Thoracic aorta (tissue), 2 donors: ENCODE data around the gene MVB12B. TPM values are rescaled to one million over a fixed set of nuclear protein-coding genes. Genes with fewer than 3 reads are reported as not detected.

ENCODE experiments used
- ATAC-seq: fragments of 150-250 bp; one replicate; pipeline ENCODE4 v1.8.0; 2017; ENCODE audit warnings: low read depth; ENCODE audit not compliant: insufficient number of reproducible peaks, low FRiP score
- DNase-seq: peaks from one replicate; pipeline ENCODE4 v3.0.0-alpha.2; 2020; ENCODE audit warnings: low spot score
- H3K27ac ChIP-seq, 2 donors: fragments of 200-600 bp; sonication (generic); 1 replicate in 1 of 2; 2 replicates in 1 of 2; pipeline ENCODE4 v1.5.1; 2016; ENCODE audit warnings: mild to moderate bottlenecking in 2 of 2, moderate library complexity in 2 of 2
- H3K27me3 ChIP-seq: fragments of 200-600 bp; sonication (generic); replicated peaks from 2 replicates; pipeline ENCODE4 v1.6.0; 2016; ENCODE audit warnings: mild to moderate bottlenecking; ENCODE audit not compliant: insufficient read depth
- H3K36me3 ChIP-seq: fragments of 200-600 bp; sonication (generic); one replicate; pipeline ENCODE4 v1.5.1; 2016
- H3K4me1 ChIP-seq, 2 donors: fragments of 200-600 bp; sonication (generic); 1 replicate in 1 of 2; 2 replicates in 1 of 2; pipeline versions ENCODE4 v1.5.1 to v1.6.0; 2016; ENCODE audit warnings: low read depth in 2 of 2, mild to moderate bottlenecking in 1 of 2; ENCODE audit not compliant: control insufficient read depth in 1 of 2
- H3K4me3 ChIP-seq: fragments of 200-600 bp; sonication (generic); 2 replicates; pipeline ENCODE4 v1.5.1; 2016; ENCODE audit warnings: mild to moderate bottlenecking
- H3K9me3 ChIP-seq: fragments of 200-600 bp; sonication (generic); 2 replicates; pipeline ENCODE4 v1.5.1; 2016
- total RNA-seq, 2 donors: library from RNA; depleted of rRNA; stranded (reverse); fragments of >200 nt; gene quantifications; one replicate each; pipeline versions ENCODE4 v1.1.0 to v1.2.3, GENCODE V29; 2016
- TF ChIP-seq, protein P1 (sequence below): fragments of 200-600 bp; sonication (generic); IDR thresholded peaks from one replicate; pipeline ENCODE4 v1.5.1; 2019; ENCODE audit warnings: antibody characterized with exemption

MVB12B gene
- total RNA-seq, 2 donors from 2014 or later = 18.4 to 21.7 TPM

DNA sequence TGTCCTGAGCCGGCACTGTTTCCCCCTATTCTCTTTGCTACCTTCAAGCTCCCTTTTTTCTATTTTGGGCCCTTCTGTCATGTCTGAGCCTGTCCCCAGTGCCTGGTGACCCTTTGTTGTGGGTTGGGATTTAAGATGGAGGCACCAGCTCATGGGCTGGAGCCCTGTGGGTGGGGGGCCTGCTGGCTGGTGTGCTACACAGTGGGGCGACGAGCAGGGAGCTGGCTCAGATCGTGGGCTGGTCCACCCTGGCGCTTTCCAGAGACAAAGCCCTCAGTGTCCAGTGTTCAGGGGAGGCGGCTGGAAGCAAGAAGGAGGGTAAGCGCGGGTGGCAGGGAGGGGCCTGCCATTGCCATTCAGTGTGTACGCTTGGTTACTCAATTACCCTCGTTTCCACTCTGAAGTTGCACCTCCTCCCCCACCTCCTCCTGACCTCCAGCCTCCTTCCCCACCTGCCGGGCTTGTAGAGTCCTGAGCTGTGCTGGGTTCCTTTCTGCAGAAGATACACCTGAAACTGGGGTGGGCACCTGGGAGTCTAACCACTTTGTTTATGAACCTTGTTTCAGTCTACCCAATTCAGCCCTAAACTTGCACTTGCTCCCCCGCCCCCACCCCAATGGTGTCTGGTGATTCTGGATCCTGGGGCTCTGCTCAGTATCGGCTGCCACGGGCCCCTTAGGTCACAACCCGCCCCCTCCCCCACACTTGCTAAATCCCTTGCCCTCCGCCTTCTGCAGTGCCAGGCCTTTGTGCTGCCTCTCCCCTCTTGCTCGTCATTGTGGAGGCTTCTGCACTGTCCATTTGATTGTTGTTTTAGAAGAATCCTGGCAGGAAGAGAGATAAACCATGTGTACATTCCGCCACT lies 49.9 kb downstream of the MVB12B start:
- Histone ChIP-seq H3K36me3 (no peaks in the 10 kb centered on the region), H3K27ac (no peak overlapping the region), H3K4me3 (no peak overlapping the region), H3K27me3 (no peaks in the 10 kb centered on the region), H3K4me1 (no peaks in the 10 kb centered on the region), H3K9me3 (no peaks in the 10 kb centered on the region)
- ATAC-seq = no peak
- TF ChIP-seq, protein P1, sequence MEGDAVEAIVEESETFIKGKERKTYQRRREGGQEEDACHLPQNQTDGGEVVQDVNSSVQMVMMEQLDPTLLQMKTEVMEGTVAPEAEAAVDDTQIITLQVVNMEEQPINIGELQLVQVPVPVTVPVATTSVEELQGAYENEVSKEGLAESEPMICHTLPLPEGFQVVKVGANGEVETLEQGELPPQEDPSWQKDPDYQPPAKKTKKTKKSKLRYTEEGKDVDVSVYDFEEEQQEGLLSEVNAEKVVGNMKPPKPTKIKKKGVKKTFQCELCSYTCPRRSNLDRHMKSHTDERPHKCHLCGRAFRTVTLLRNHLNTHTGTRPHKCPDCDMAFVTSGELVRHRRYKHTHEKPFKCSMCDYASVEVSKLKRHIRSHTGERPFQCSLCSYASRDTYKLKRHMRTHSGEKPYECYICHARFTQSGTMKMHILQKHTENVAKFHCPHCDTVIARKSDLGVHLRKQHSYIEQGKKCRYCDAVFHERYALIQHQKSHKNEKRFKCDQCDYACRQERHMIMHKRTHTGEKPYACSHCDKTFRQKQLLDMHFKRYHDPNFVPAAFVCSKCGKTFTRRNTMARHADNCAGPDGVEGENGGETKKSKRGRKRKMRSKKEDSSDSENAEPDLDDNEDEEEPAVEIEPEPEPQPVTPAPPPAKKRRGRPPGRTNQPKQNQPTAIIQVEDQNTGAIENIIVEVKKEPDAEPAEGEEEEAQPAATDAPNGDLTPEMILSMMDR = no peak
- no peak for DNase-seq

DNA sequence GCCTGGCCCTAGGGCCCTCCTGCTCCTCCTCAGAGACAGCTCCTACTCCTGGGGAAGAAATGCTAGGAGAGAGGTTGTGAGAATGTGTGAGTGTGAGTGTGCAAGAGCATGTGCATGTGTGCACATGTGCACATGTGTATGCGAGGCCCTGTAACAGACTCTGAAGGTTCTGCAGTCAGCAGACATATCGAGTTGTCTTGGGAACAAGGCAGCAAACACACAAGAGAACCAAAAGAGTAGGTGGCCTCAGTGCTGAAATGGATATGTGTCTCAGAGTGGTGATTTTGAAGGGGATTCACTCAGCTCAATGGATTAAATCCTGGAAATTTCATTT lies 50.5 kb downstream of the MVB12B start:
- Histone ChIP-seq H3K9me3 (no peaks in the 10 kb centered on the region), H3K27me3 (no peaks in the 10 kb centered on the region), H3K4me3 (no peak overlapping the region), H3K27ac (no peak overlapping the region), H3K36me3 (no peaks in the 10 kb centered on the region), H3K4me1 (no peaks in the 10 kb centered on the region)
- no peak for ATAC-seq
- TF ChIP-seq, protein P1 = no peak
- DNase-seq = no peak

DNA sequence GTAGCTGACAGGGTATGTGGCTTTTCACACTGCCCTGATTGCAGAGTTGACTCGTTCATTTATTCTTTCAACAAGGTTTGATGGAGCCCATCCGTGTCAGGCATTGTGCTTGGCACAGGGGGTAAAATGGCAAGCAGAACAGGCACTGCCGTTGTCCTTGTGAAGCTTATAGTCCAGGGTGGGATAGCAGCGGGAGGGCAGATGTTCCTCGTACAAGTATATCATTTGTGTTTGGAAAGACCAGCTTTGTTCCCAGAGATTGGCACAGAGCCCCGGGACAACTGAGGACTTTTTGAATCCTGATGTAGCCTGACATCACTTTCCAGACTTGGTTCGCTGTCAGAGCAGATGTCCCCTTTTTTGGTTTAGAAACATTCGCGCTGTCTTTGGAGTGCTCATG lies 50.9 kb downstream of the MVB12B start:
- ATAC-seq (no peak), DNase-seq (no peak)
- H3K27ac ChIP-seq = no peak overlapping the region

DNA sequence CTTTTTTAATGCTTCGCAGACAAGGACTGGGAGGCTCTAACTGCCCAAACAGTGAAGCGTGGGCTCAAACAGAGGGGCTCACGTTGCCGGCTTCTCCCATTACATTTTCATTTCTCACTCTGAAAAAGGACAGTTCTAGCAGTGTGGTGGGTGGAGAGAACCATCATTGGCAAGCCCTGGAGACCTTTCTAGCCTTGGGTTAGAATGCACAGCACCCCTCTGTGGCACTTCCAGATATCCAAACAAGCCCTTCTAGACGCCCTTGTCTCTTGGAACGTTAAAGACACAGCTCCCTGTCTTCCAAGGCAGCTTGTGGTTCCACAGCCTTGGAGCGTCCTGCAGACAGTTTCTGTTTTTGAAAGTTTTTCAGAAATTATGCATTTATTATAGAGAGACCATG lies 52.1 kb downstream of the MVB12B start:
- H3K27me3 ChIP-seq = no peaks in the 10 kb centered on the region
- H3K4me1 ChIP-seq = no peaks in the 10 kb centered on the region

More for the DNA sequence above, 50.9 kb downstream of the MVB12B start:
- Histone ChIP-seq H3K4me1 (no peaks in the 10 kb centered on the region), H3K27me3 (no peaks in the 10 kb centered on the region), H3K4me3 (no peak overlapping the region), H3K36me3 (no peaks in the 10 kb centered on the region), H3K9me3 (no peaks in the 10 kb centered on the region)
- TF ChIP-seq, protein P1 = no peak

DNA sequence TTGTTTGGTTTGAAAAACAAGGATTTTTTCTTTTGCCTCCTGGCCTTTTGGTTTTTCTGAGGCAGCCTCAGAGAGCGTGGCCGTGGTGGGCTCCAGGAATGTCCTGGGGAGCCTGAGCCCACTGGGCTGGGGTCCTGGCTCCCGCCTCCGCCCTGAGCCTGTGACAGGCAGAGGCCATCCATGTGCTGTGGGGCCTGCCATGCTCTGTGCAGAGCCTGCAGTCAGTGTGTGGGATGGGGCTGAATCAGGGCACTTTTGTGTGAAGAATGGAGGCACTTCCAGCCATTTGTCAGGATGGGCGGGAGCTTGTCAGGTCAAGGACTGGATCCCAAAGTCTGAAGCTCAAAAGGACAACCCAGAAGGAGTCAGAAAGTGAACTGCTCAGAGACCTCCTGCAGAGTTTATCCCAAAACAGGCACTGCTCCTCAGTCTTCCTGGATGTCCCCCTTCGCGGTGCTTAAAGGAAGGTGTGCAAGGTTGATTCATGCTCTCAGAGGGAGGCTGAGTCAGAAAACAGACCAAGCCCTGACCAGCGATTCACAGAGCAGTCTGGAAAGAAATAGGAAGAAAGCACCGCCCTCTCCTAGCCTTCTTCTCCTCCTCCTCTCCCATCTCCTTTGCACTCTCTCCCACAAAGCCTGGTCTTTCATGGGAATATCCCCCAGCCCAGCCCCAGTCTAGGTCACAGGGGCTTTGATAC lies 53.2 kb downstream of the MVB12B start:
- TF ChIP-seq, protein P1 = no peak
- DNase-seq (no peak), ATAC-seq (no peak)
- no peaks in the 10 kb centered on the region for H3K9me3 ChIP-seq
- H3K27ac ChIP-seq = no peak overlapping the region
- no peak overlapping the region for H3K4me3 ChIP-seq
- H3K36me3 ChIP-seq = no peaks in the 10 kb centered on the region
- H3K4me1 ChIP-seq = no peaks in the 10 kb centered on the region
- no peaks in the 10 kb centered on the region for H3K27me3 ChIP-seq

More for the DNA sequence above, 52.1 kb downstream of the MVB12B start:
- TF ChIP-seq, protein P1 = no peak
- no peaks in the 10 kb centered on the region for H3K36me3 ChIP-seq
- no peaks in the 10 kb centered on the region for H3K9me3 ChIP-seq
- no peak overlapping the region for H3K27ac ChIP-seq
- no peak overlapping the region for H3K4me3 ChIP-seq
- ATAC-seq = no peak
- no peak for DNase-seq
